GM12801 (cell line): ENCODE measurements around the gene LRP5.

Source experiments
- CTCF ChIP-seq: IDR thresholded peaks from one replicate; pipeline ENCODE4 v1.5.1; 2011; ENCODE audit warnings: control low read depth; ENCODE audit not compliant: insufficient read length; ENCODE audit errors: extremely low read depth

LRP5 gene

GRCh38 chr11:68457898-68458249, 145.5 kb downstream of the LRP5 start:
- no peak for TF ChIP-seq CTCF

GRCh38 chr11:68459886-68460740, 147.7 kb downstream of the LRP5 start:
- TF ChIP-seq CTCF = no peak

GRCh38 chr11:68460741-68461574, 148.6 kb downstream of the LRP5 start, which contains the start of gene PPP6R3:
TSS of gene PPP6R3 (plus strand) at chr11:68460752. CDS start at chr11:68537665, 76,913 bp downstream.
- no peak for TF ChIP-seq CTCF

GRCh38 chr11:68461575-68461917, 149.2 kb downstream of the LRP5 start:
- no peak for TF ChIP-seq CTCF

- TF ChIP-seq CTCF = no peak
These were observed 151.3 kb downstream of the LRP5 start for GRCh38 chr11:68463714-68464113.

- TF ChIP-seq CTCF = no peak
These were observed 154.9 kb downstream of the LRP5 start for GRCh38 chr11:68467201-68467834.

GRCh38 chr11:68468217-68468828, 155.9 kb downstream of the LRP5 start:
- TF ChIP-seq CTCF = no peak
